MM.1S (cell line): ENCODE results near the gene EAF1.

ENCODE experiments used
- EZH2 ChIP-seq: fragments of 300-600 bp; sonication (generic); optimal IDR thresholded peaks from 2 replicates; pipeline ENCODE3; 2017; ENCODE audit warnings: low read depth, mild to moderate bottlenecking, antibody characterized with exemption, low read length, mixed read lengths
- TF ChIP-seq, protein P1 (sequence below): fragments of 300-600 bp; sonication (generic); IDR thresholded peaks from 2 replicates; pipeline ENCODE4 v1.5.1; 2016; ENCODE audit warnings: antibody characterized with exemption, low read length, mixed read lengths

DNA sequence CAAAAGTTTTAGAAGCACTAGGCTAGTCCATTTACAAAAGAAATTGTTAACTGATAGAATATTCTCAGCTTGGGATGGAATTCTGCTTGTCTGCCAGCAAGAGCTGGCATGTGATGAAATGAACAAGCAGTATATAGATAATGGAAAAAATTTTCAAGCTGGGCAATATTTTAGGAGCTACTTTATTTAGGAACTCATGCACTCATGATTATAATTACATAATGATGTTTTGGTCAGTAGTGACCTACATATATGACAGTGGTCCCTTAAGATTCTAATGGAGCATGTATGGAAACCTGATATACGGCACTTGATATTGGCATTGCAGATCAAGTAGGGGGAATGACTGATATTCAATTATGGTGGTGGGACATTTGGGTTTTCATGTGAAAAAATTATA lies 6.1 kb downstream of the EAF1 start:
- TF ChIP-seq, protein P1, sequence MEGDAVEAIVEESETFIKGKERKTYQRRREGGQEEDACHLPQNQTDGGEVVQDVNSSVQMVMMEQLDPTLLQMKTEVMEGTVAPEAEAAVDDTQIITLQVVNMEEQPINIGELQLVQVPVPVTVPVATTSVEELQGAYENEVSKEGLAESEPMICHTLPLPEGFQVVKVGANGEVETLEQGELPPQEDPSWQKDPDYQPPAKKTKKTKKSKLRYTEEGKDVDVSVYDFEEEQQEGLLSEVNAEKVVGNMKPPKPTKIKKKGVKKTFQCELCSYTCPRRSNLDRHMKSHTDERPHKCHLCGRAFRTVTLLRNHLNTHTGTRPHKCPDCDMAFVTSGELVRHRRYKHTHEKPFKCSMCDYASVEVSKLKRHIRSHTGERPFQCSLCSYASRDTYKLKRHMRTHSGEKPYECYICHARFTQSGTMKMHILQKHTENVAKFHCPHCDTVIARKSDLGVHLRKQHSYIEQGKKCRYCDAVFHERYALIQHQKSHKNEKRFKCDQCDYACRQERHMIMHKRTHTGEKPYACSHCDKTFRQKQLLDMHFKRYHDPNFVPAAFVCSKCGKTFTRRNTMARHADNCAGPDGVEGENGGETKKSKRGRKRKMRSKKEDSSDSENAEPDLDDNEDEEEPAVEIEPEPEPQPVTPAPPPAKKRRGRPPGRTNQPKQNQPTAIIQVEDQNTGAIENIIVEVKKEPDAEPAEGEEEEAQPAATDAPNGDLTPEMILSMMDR, result no peak
- TF ChIP-seq EZH2, result no peak
